Retinal pigment epithelial cell (primary cell): Measurements from ENCODE around the gene EHMT1.

Source experiments
- DNase-seq: peaks from one replicate; pipeline ENCODE4 v3.0.0-alpha.2; 2010; ENCODE audit warnings: low read depth
- H3K4me3 ChIP-seq: 2 replicates; pipeline ENCODE4 v1.5.1; 2011; ENCODE audit warnings: mild to moderate bottlenecking, low read length, control low read depth, moderate library complexity
- TF ChIP-seq, protein P1 (sequence below): conservative IDR thresholded peaks from 2 replicates; pipeline ENCODE4 v1.5.1; 2011; ENCODE audit warnings: low read depth, low read length, control low read depth, inconsistent platforms

Gene EHMT1

DNA sequence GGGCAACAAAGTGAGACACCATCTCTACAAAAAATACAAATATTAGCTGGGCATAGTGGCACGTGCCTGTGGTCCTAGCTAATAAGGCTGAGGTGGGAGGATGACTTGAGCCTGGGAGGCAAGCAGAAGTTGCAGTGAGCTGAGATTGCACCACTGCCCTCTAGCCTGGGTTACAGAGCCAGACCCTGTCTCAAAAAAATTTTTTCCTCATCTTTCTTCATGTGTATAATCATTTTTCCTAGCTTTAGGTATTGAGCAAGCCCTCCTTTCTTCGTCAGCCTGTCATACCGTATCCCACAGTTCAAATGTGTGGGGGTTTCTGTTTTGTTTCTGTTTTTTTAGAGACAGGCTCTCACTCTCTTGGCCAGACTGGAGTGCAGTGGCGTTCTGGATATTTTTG is 41.3 kb downstream of the EHMT1 start:
- TF ChIP-seq, protein P1, sequence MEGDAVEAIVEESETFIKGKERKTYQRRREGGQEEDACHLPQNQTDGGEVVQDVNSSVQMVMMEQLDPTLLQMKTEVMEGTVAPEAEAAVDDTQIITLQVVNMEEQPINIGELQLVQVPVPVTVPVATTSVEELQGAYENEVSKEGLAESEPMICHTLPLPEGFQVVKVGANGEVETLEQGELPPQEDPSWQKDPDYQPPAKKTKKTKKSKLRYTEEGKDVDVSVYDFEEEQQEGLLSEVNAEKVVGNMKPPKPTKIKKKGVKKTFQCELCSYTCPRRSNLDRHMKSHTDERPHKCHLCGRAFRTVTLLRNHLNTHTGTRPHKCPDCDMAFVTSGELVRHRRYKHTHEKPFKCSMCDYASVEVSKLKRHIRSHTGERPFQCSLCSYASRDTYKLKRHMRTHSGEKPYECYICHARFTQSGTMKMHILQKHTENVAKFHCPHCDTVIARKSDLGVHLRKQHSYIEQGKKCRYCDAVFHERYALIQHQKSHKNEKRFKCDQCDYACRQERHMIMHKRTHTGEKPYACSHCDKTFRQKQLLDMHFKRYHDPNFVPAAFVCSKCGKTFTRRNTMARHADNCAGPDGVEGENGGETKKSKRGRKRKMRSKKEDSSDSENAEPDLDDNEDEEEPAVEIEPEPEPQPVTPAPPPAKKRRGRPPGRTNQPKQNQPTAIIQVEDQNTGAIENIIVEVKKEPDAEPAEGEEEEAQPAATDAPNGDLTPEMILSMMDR = no peak
- no peak for DNase-seq

DNA sequence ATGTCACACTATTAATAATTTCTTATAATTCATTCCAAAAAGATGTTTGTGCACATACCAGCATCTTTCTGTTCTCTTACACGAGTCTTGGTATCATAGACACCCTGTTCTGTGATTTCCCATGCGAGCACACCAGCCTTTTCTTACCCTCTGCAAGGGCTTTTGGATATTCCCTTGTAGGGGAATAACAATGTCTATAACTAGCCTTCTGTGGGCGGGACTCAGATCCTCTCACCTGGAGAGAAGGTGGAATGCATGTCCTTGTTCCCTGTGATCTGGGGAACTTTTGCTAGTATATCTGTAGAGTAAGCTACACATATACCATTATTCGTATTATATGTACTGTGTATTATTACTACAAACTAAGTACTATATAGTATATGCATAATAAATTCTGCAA is 44.8 kb downstream of the EHMT1 start:
- TF ChIP-seq, protein P1 = no peak
- DNase-seq = no peak

More for the DNA sequence above, 41.3 kb downstream of the EHMT1 start:
- H3K4me3 ChIP-seq = no peak overlapping the region

DNA sequence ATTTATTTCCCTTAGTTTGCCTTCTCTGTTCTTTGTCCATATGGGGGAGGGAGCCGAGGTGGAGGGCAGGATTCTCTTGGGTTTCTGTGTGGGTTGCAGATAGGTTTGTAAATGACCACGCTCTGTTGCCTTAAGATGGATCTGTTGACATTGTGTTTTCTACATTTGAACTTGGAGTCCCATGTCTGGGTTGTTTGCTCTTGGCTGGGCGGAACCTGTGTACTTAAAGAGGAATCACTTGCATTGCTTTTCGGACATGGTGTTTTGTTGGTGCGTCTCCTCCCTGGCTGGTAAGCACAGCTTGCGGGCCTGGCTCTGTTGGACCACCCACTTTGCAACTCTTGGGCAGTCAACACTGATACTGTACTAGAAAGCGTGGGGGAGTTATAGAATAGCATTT is 45.9 kb downstream of the EHMT1 start:
- DNase-seq = no peak
- H3K4me3 ChIP-seq = no peak overlapping the region
- TF ChIP-seq, protein P1 = no peak

More for the DNA sequence above, 44.8 kb downstream of the EHMT1 start:
- no peak overlapping the region for H3K4me3 ChIP-seq

DNA sequence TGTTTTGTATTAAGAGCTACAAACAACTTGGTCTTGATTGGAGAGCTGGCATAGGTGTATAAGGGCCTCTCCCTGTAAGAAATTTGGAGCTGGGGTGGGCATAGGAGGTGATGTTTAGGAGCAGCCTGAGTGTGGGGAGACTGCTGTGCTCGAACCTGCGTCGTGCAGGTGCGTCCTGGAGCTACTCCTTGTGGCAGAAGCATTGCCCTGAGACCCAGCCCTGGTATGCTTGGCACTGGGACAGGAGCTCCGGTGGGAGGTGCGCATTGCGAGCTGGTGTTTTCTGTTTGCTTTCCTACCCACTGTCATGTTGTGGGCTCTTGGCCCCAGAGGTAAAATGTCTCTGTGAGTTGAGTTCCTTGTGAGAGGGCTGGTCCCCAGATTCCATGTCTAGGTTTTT is 46.4 kb downstream of the EHMT1 start:
- no peak overlapping the region for H3K4me3 ChIP-seq
- DNase-seq = no peak
- TF ChIP-seq, protein P1 = no peak

DNA sequence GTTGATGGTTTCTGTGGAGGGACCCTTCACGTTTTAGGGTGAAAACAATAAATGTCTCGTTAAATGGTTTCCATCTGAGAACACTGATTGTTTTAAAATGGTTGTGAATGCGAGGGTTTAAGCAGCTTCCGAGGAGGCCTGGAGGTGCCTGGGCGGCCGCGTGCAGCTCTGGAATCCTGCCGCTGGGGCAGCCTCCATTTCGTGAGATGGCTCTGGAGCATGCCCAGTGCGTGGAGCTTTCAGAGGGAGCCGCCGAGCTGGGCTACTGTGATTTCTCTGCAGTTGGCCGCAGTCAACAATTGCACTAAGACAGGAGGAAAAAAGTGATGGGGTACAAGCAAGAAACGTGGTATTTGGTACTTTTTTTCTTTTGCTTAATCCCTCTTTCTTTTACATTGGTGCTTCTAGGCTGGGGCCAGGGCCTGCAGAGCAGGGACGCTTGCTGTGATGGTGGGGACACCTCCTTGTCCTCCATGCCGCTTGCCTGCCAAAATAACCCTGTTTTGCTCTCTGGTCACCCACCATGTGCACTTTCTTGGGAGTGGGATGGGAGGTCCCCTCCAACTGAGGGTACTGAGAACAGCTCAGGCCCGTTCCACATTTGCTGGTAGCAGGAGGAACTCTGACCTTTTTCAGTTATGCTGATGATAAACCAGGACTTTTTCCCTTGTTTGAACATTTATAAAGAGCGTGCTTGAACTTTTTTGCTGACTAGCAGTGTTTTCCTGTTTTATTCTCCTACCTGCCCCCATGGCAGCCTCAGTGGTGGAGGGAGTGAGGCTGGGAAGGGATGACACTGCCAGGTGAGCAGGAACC is 47.1 kb downstream of the EHMT1 start:
- TF ChIP-seq, protein P1 = peak; percentile 30
- DNase-seq = no peak
- no peak overlapping the region for H3K4me3 ChIP-seq

DNA sequence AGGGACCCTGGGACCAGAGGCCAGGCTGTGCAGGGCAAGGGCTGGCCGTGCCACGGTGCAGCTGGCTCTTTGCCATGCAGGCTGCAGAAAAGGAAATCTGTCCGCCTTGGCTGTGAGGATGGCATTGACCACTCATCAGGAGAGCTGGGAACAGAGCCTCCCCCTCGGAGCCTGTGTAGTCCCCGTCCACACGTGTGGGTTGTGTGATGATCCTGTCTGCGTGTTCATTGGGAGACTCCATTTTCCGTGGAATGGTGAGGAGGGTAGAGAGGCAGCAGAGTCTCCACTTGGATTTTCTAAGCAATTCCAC is 47.7 kb downstream of the EHMT1 start:
- H3K4me3 ChIP-seq = no peak overlapping the region
- no peak for DNase-seq
- TF ChIP-seq, protein P1 = no peak

DNA sequence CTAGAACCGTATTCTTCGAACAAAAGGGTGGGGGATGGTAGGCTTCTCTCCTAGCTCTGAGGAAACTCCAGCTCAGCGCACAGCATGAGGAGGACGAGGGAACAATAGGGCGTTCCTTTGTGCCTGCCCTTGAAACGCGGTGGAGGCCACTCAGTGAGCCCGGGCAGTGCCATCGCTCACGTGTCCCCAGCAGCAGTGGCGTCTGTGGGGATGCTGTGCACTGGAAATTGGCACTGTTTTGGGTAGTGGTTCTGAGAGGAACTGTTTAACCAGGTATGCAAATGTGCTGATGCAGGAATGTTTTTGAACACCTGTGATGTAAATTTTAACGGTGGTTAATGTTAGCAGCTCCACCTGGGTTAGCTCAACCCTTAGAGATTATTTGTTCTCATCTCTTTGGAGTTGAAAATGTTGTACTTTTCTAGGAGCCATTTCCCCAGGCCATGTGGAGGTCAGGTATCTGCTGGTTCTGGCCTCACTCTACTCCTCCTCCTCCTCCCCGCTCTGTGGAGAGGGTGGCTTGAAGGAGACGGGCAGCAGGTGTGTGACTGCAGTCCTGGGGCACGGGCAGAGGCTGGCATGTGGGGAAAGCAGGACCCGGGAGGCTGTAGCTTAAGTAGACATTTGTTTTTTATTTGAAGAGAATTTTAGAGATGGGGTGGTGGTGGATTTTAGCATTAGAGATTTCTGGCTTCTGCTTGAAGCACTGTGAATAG is 48.3 kb downstream of the EHMT1 start:
- TF ChIP-seq, protein P1 = no peak
- H3K4me3 ChIP-seq = no peak overlapping the region
- DNase-seq = no peak
